Heart left ventricle (tissue), 16 donors: ENCODE measurements around the gene PKP1. TPM values are rescaled to one million over a fixed set of nuclear protein-coding genes. Genes with fewer than 3 reads are reported as not detected.
A peak's percentile ranks its signal among the peaks of the same experiment; 100 is the strongest.

Experiments
- ATAC-seq, 4 donors: fragments of 200-7000 bp; cut with Tn5 transposase; one replicate each; pipeline ENCODE4 v1.9.1; 2020 to 2022; ENCODE audit warnings: moderate library complexity in 4 of 4, mild to moderate bottlenecking in 3 of 4, moderate number of reproducible peaks in 1 of 4
- DNase-seq, 5 donors: peaks; one replicate each; pipeline ENCODE4 v3.0.0-alpha.2; 2020
- H3K27ac ChIP-seq, 12 donors: fragments of 200-600 bp; sonication (generic) in 4 of 12; one replicate each; pipeline versions ENCODE4 v1.5.0 to v1.8.0; 2016 to 2022; ENCODE audit warnings: mild to moderate bottlenecking in 2 of 12
- H3K27me3 ChIP-seq, 9 donors: fragments of 200-600 bp; sonication (generic) in 2 of 9; one replicate each; pipeline versions ENCODE4 v1.5.1 to v1.8.0; 2016 to 2022; ENCODE audit warnings: mild to moderate bottlenecking in 3 of 9
- H3K36me3 ChIP-seq, 9 donors: fragments of 200-600 bp; sonication (generic) in 2 of 9; one replicate each; pipeline versions ENCODE4 v1.5.0 to v1.8.0; 2018 to 2022; ENCODE audit warnings: mild to moderate bottlenecking in 2 of 9
- H3K4me1 ChIP-seq, 12 donors: fragments of 200-600 bp; sonication (generic) in 4 of 12; one replicate each; pipeline versions ENCODE4 v1.5.0 to v1.8.0; 2016 to 2022; ENCODE audit warnings: mild to moderate bottlenecking in 3 of 12
- H3K4me3 ChIP-seq, 12 donors: fragments of 200-600 bp; sonication (generic) in 4 of 12; one replicate each; pipeline versions ENCODE4 v1.5.0 to v1.8.0; 2017 to 2022; ENCODE audit warnings: mild to moderate bottlenecking in 9 of 12, moderate library complexity in 4 of 12
- H3K9me3 ChIP-seq, 12 donors: fragments of 200-600 bp; sonication (generic) in 4 of 12; one replicate each; pipeline versions ENCODE4 v1.5.0 to v1.8.0; 2016 to 2022; ENCODE audit warnings: mild to moderate bottlenecking in 1 of 12
- POLR2A ChIP-seq, 2 donors: fragments of 450-650 bp; IDR thresholded peaks; one replicate each; pipeline ENCODE4 v1.6.1; 2017; ENCODE audit warnings: antibody characterized with exemption in 2 of 2, mild to moderate bottlenecking in 2 of 2, moderate library complexity in 2 of 2
- WGBS, 4 donors: extraction: QIAGEN DNeasy Blood & Tissue Kit in 2 of 4; methylation state at CpG; one replicate each; pipeline versions ENCODE4 v1.1.5 to v1.1.7; 2013 to 2018; 5-methylcytosine and 5-hydroxymethylcytosine counted together
- intact Hi-C, 10 donors: fragments of 100-400 bp; cut with DNase I; formaldehyde crosslinking; loops; one replicate each; pipeline versions ENCODE4 v1.11.1 to v1.14.2; 2022
- polyA plus RNA-seq, 2 donors: library from polyadenylated mRNA; stranded (reverse); fragments of 200-250 nt; gene quantifications; one replicate each; pipeline ENCODE4 v1.2.3, GENCODE V29; 2013
- total RNA-seq, 9 donors: library from RNA; depleted of rRNA in 2 of 9; stranded (reverse); fragments of >200 nt in 2 of 9; fragmentation: NEBNext Ultra II Directional in 3 of 9; extraction: Animal tissue kit (Norgen Biotek cat#: 25700) in 3 of 9; gene quantifications; one replicate each; pipeline versions ENCODE4 v1.1.0 to v1.2.4, GENCODE V29; 2016 to 2023
- TF ChIP-seq, protein P1 (sequence below), 12 donors: fragments of 200-600 bp; sonication (generic) in 4 of 12; IDR thresholded peaks; one replicate each; pipeline versions ENCODE4 v1.5.0 to v1.8.0; 2018 to 2022; ENCODE audit warnings: antibody characterized with exemption in 12 of 12, mild to moderate bottlenecking in 5 of 12
- donor health status: ischemic (EF 13 %, LVEDD 7.1; RV severe dilation, severe dysfunction).
- donor health status: healthy with polysubstance abuse.
- donor health status: DM: no; HTN: yes; CAD: no.
- donor health status: DM: no; HTN: no; CAD: no.
- donor health status: ischemic (EF 25% LVEDD 6.9; RV normal size, moderate dysfunction).
- donor health status: ischemic (EF 25% LVEDD 5.7; RV mildly dilated, moderate dysfunction).
- donor health status: healthy.
- donor health status: DM: yes; HTN: yes; CAD: no.
- donor health status: ischemic (EF 35%, LVEDD 5.7; RV mildly dilated, moderate dysfunction).
- donor health status: nonischemic (EF 11% LVEDD 7.7; RV severe dilation, severe dysfunction).
- donor health status: DM: yes; HTN: yes; CAD: no.
- donor health status: PGD.
- donor health status: ischemic (EF 29% LVEDD 5.4; RV normal size, mild dysfunction).
- donor health status: nonischemic (EF 23%, LVEDD 6.1; RV moderate dilation, normal function).

PKP1 gene
- total and polyA plus RNA-seq, 11 donors = 0.09 to 1.6 (median 0.32) TPM; not detected in 3

GRCh38 chr1:201318504-201319340 is 35.4 kb downstream of the PKP1 start:
- DNase-seq = no peak
- ATAC-seq = no peak

DNA sequence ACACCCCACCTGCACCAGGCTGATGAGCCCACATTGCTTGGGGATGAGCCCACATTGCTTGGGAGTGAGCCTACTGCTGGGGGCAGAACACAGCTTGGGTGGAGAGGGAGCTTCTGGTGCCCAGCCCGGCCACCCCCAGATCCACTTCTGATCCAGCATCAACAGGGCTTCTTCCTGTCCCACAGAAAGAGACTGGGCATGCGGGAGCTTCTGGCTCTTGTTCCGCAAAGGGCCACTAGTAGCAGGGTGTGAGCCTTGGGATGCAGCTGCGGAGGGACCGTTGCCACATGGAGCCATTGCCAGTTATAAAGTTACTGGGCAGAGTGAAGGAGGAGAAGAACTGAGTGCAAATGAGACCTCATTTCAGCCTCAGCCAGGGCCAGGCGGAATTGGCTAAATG is 36.3 kb downstream of the PKP1 start:
- H3K9me3 ChIP-seq = no peaks in the 10 kb centered on the region
- TF ChIP-seq POLR2A (IDR thresholded peaks at IDR 0.05) = no peak
- TF ChIP-seq, protein P1, sequence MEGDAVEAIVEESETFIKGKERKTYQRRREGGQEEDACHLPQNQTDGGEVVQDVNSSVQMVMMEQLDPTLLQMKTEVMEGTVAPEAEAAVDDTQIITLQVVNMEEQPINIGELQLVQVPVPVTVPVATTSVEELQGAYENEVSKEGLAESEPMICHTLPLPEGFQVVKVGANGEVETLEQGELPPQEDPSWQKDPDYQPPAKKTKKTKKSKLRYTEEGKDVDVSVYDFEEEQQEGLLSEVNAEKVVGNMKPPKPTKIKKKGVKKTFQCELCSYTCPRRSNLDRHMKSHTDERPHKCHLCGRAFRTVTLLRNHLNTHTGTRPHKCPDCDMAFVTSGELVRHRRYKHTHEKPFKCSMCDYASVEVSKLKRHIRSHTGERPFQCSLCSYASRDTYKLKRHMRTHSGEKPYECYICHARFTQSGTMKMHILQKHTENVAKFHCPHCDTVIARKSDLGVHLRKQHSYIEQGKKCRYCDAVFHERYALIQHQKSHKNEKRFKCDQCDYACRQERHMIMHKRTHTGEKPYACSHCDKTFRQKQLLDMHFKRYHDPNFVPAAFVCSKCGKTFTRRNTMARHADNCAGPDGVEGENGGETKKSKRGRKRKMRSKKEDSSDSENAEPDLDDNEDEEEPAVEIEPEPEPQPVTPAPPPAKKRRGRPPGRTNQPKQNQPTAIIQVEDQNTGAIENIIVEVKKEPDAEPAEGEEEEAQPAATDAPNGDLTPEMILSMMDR (IDR thresholded peaks at IDR 0.05) = no peak
- 95 to 96% (median 96%) methylated on average over 6 of the region's 6 CpGs for WGBS, 4 donors
- peaks cover 0 to 2% (median 0%) of the 10 kb centered on the region in 9 donors for H3K27me3 ChIP-seq
- H3K4me1 ChIP-seq = no peaks in the 10 kb centered on the region
- intact Hi-C loops = loop anchor here in 1 of 10 donors (5.0 kb wide), 1 partner anchor 57 kb away; no protein-coding TSS in a partner anchor
- no peak overlapping the region for H3K4me3 ChIP-seq
- H3K36me3 ChIP-seq = no peaks in the 10 kb centered on the region
- ATAC-seq (no peak), DNase-seq (no peak)
- no peak overlapping the region for H3K27ac ChIP-seq

More at GRCh38 chr1:201318504-201319340, 35.4 kb downstream of the PKP1 start:
- Histone ChIP-seq H3K4me1 (no peaks in the 10 kb centered on the region), H3K9me3 (no peaks in the 10 kb centered on the region), H3K36me3 (no peaks in the 10 kb centered on the region), H3K27me3 (peaks cover 0 to 5% (median 0%) of the 10 kb centered on the region in 9 donors), H3K27ac (no peak overlapping the region), H3K4me3 (no peak overlapping the region)
- TF ChIP-seq, protein P1 (IDR thresholded peaks at IDR 0.05) = no peak
- no peak for TF ChIP-seq POLR2A (IDR thresholded peaks at IDR 0.05)
- WGBS, 4 donors = 84 to 91% (median 87%) methylated on average over 15 of the region's 15 CpGs
- intact Hi-C loops = no loop called here

DNA sequence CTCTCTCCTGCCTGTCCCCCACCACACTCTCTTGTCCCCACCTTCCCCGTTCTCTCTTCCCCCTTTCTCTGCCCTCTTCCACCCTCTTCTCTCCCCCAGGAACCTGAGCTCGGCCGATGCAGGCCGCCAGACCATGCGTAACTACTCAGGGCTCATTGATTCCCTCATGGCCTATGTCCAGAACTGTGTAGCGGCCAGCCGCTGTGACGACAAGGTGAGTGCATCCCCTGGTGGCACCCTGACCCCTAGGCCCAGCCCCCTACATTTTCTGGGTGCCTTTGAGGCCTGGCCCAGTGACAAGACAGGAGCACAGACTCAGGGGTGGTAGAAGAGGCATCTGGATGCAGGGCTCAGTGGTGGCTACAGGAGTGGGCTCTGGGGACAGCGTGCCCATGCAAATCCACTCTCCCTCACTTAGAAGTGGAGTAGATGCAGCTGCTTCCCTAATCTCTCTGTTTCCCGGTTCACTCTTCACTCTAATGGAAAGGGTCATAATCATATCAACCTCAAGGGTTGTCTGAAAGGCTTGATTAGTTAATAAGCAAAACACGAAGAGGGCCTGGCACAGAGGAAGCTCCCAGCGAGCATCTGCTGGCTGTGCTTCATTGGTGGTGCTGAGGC is 37.0 kb downstream of the PKP1 start:
- DNase-seq (no peak), ATAC-seq (no peak)
- Histone ChIP-seq H3K27me3 (no peaks in the 10 kb centered on the region), H3K9me3 (no peaks in the 10 kb centered on the region), H3K4me1 (no peaks in the 10 kb centered on the region), H3K27ac (no peak overlapping the region), H3K4me3 (no peak overlapping the region), H3K36me3 (no peaks in the 10 kb centered on the region)
- intact Hi-C loops = loop anchor here in 1 of 10 donors (5.0 kb wide), 1 partner anchor 58 kb away; no protein-coding TSS in a partner anchor
- 72 to 83% (median 77%) methylated on average over 12 of the region's 12 CpGs for WGBS, 4 donors
- TF ChIP-seq, protein P1 (IDR thresholded peaks at IDR 0.05) = no peak
- TF ChIP-seq POLR2A (IDR thresholded peaks at IDR 0.05) = no peak

DNA sequence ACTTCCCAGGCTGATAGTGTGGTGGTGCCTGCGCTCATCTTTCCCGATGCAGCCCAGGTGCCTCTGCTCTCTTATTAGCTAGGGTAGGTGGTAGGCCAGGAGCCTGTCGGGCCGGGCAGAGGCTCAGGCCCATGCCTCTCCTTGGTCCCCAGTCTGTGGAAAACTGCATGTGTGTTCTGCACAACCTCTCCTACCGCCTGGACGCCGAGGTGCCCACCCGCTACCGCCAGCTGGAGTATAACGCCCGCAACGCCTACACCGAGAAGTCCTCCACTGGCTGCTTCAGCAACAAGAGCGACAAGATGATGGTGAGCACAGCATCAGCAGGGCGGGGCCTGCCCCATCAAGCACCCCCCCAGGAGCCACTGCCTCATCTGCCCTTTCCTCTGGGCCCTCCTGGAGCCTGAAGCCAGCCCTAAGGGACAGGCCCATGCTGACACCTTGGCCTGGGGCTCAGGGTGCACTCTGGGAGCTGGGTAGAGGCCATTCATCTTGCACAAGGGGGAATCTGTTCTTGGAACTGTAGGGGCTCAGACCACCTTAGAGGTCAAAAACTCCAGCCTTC is 38.6 kb downstream of the PKP1 start:
- no peaks in the 10 kb centered on the region for H3K4me1 ChIP-seq
- no peaks in the 10 kb centered on the region for H3K27me3 ChIP-seq
- WGBS, 4 donors = 89 to 96% (median 92%) methylated on average over 9 to 15 of the region's 15 CpGs
- H3K9me3 ChIP-seq = no peaks in the 10 kb centered on the region
- H3K27ac ChIP-seq = no peak overlapping the region
- no peaks in the 10 kb centered on the region for H3K36me3 ChIP-seq
- TF ChIP-seq POLR2A (IDR thresholded peaks at IDR 0.05) = no peak
- TF ChIP-seq, protein P1 (IDR thresholded peaks at IDR 0.05) = no peak
- intact Hi-C loops = loop anchor here in 1 of 10 donors (5.0 kb wide), 1 partner anchor 60 kb away; no protein-coding TSS in a partner anchor
- H3K4me3 ChIP-seq = no peak overlapping the region
- no peak for ATAC-seq
- peak in 1 of 5 donors; percentile 48 for DNase-seq
